ENCODE measurements around the gene HK1. TPM values are rescaled to one million over a fixed set of nuclear protein-coding genes. Genes with fewer than 3 reads are reported as not detected.

The HK1 gene
- total and polyA plus RNA-seq, 2 of the 4 experiments (the other 2 are of a cell fraction), result 53.7 to 90.5 TPM

GRCh38 chr10:69321039-69321715 is 42.9 kb downstream of the HK1 start:
- no peak overlapping the region for H4K8ac ChIP-seq (ENCODE audit: low read depth in 2 of 2, low read length in 2 of 2)
- BruUV-seq (replicated peaks), result no TSS peak
- H3K4me1 ChIP-seq (ENCODE audit: control insufficient read depth, insufficient read depth, low read length), result peaks cover 27% of the 10 kb centered on the region
- H3K18ac ChIP-seq (ENCODE audit: low read depth, low read length), result no peak overlapping the region
- H3K4me3 ChIP-seq (ENCODE audit: insufficient read depth, low read depth, low read length), result no peak overlapping the region
- H3K9ac ChIP-seq (ENCODE audit: low read depth, low read length), result no peak overlapping the region
- H3K23ac ChIP-seq (ENCODE audit: low read depth, low read length), result no peak overlapping the region
- no peaks in the 10 kb centered on the region for H3K36me3 ChIP-seq (ENCODE audit: control insufficient read depth, insufficient read depth, low read length)
- DNase-seq (no peak), ATAC-seq (ENCODE audit: low read depth) (no peak)
- peaks cover 54% of the 10 kb centered on the region for H4K20me1 ChIP-seq (ENCODE audit: insufficient read depth, low read length)
- no peak overlapping the region for H3K56ac ChIP-seq (ENCODE audit: extremely low read depth, insufficient read depth, low read length)
- H3K9me1 ChIP-seq (ENCODE audit: insufficient read depth, low read length), result peaks cover 36% of the 10 kb centered on the region
- H3K4me2 ChIP-seq (ENCODE audit: low read depth, low read length), result no peak overlapping the region; the same call in 1 of the 2 replicates
- dilution Hi-C loops (cut with HindIII; ENCODE audit: low sequenced_read_pairs, unreplicated experiment) (no loop called here), intact Hi-C loops (cut with micrococcal nuclease) (no loop called here), in situ Hi-C loops (cut with MboI; ENCODE audit: low sequenced_read_pairs) (no loop called here)
- TF ChIP-seq POLR2A (IDR thresholded peaks at IDR 0.05; ENCODE audit: low read depth, low read length) (no peak), RFX5 (IDR thresholded peaks at IDR 0.05; ENCODE audit: low read depth, low read length) (no peak), CEBPB (IDR thresholded peaks at IDR 0.05; ENCODE audit: low read depth, low read length) (0 out of 2 replicates have a peak, but pooled peaks have one; percentile 29), SMC3 (IDR thresholded peaks at IDR 0.05; ENCODE audit: low read depth, low read length) (no peak), FOS (IDR thresholded peaks at IDR 0.05; ENCODE audit: low read depth, low read length) (no peak)
- TF ChIP-seq, protein P1, sequence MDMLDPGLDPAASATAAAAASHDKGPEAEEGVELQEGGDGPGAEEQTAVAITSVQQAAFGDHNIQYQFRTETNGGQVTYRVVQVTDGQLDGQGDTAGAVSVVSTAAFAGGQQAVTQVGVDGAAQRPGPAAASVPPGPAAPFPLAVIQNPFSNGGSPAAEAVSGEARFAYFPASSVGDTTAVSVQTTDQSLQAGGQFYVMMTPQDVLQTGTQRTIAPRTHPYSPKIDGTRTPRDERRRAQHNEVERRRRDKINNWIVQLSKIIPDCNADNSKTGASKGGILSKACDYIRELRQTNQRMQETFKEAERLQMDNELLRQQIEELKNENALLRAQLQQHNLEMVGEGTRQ (IDR thresholded peaks at IDR 0.05; ENCODE audit: low read depth, low read length), result no peak
- TF ChIP-seq, protein P2, sequence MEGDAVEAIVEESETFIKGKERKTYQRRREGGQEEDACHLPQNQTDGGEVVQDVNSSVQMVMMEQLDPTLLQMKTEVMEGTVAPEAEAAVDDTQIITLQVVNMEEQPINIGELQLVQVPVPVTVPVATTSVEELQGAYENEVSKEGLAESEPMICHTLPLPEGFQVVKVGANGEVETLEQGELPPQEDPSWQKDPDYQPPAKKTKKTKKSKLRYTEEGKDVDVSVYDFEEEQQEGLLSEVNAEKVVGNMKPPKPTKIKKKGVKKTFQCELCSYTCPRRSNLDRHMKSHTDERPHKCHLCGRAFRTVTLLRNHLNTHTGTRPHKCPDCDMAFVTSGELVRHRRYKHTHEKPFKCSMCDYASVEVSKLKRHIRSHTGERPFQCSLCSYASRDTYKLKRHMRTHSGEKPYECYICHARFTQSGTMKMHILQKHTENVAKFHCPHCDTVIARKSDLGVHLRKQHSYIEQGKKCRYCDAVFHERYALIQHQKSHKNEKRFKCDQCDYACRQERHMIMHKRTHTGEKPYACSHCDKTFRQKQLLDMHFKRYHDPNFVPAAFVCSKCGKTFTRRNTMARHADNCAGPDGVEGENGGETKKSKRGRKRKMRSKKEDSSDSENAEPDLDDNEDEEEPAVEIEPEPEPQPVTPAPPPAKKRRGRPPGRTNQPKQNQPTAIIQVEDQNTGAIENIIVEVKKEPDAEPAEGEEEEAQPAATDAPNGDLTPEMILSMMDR (conservative IDR thresholded peaks at IDR 0.05; ENCODE audit: low read depth, low read length), result no peak
- H3K14ac ChIP-seq (replicated peaks; ENCODE audit: low read depth, low read length), result no peak overlapping the region
- H2AK9ac ChIP-seq (replicated peaks; ENCODE audit: low read depth, low read length, poor library complexity), result peak overlapping the region; percentile 80
- no peak overlapping the region for H2BK120ac ChIP-seq (ENCODE audit: low read depth, low read length)
- H2AK5ac ChIP-seq (ENCODE audit: low read depth, low read length), result no peak overlapping the region
- no peak overlapping the region for H2AFZ ChIP-seq (replicated peaks; ENCODE audit: low read length, poor library complexity)
- no peak overlapping the region for H2BK15ac ChIP-seq (ENCODE audit: low read depth, low read length)
- H3K9me3 ChIP-seq (ENCODE audit: control insufficient read depth, insufficient read depth, low read length), result no peaks in the 10 kb centered on the region
- H3K27ac ChIP-seq (ENCODE audit: insufficient read depth, low read length), result no peak overlapping the region
- CTCF ChIA-PET, result no interaction called here
- no CpG with 5 or more reads among the region's 10 CpGs for WGBS, 2 experiments (ENCODE audit: extremely low coverage in 2 of 2, insufficient read length in 1 of 2)
- H2BK5ac ChIP-seq (ENCODE audit: low read depth, low read length, poor library complexity, severe bottlenecking), result no peak overlapping the region
- no peak overlapping the region for H3K4ac ChIP-seq (ENCODE audit: low read depth, low read length)
- H3K79me1 ChIP-seq (ENCODE audit: low read depth in 1 of 2, low read length in 2 of 2), result peaks cover 20 to 72% of the 10 kb centered on the region in 2 experiments
- H2BK20ac ChIP-seq (ENCODE audit: low read depth, low read length), result no peak overlapping the region
- POLR2A ChIA-PET (ENCODE audit: unreplicated experiment), result no interaction called here
- H4K91ac ChIP-seq (ENCODE audit: insufficient read depth, low read depth, low read length), result no peak overlapping the region
- H3K27me3 ChIP-seq (ENCODE audit: control insufficient read depth, insufficient read depth, low read length), result no peaks in the 10 kb centered on the region
- no peak overlapping the region for H4K5ac ChIP-seq (ENCODE audit: low read depth, low read length)
